Endothelial cell of umbilical vein (primary cell): ENCODE results near the gene ETNK1. TPM values are rescaled to one million over a fixed set of nuclear protein-coding genes. Genes with fewer than 3 reads are reported as not detected.

Experiments used
- BruUV-seq: library from RNA; stranded (reverse); fragments of 400-500 nt; replicated peaks from 2 replicates; lab custom pipeline; 2021; lab: Mats Ljungman, UMichigan
- CTCF ChIA-PET: fragments of 300-600, 350-600 bp; sonication (Branson Sonifier 250); formaldehyde crosslinking; loops from one replicate; lab custom pipeline; 2021; ENCODE audit warnings: antibody characterized with exemption, inconsistent platforms; lab: Charles Lee
- POLR2A ChIA-PET: fragments of 300-600, 350-600 bp; sonication (Branson Sonifier 250); formaldehyde crosslinking; loops from one replicate; lab custom pipeline; 2021; ENCODE audit warnings: antibody characterized with exemption, inconsistent platforms; lab: Charles Lee
- DNase-seq: peaks from one replicate; pipeline ENCODE4 v3.0.0-alpha.2; 2011; ENCODE audit warnings: low read depth, low spot score
- FAIRE-seq: peaks from 2 replicates; lab custom pipeline; 2011; peaks lifted over from hg19 to GRCh38; lab: Jason Lieb, UNC
- H2AFZ ChIP-seq: 2 replicates; pipeline ENCODE4 v1.6.0; 2012; ENCODE audit warnings: low read depth, low read length, control low read depth, inconsistent platforms
- H3K27ac ChIP-seq: 2 replicates; pipeline ENCODE4 v1.5.1; 2011; ENCODE audit warnings: low read depth, mild to moderate bottlenecking, control low read depth, low read length, moderate library complexity; ENCODE audit not compliant: insufficient read depth
- H3K27me3 ChIP-seq, 2 experiments: 2 replicates each; pipeline versions ENCODE4 v1.6.0 to v1.6.1; 2011; ENCODE audit warnings: low read length in 2 of 2, mixed read lengths in 1 of 2; ENCODE audit not compliant: control insufficient read depth in 2 of 2, insufficient read depth in 2 of 2
- H3K36me3 ChIP-seq, 2 experiments: 2 replicates in 1 of 2; 3 replicates in 1 of 2; pipeline ENCODE4 v1.5.1; 2011; ENCODE audit warnings: low read length in 2 of 2, mild to moderate bottlenecking in 1 of 2, moderate library complexity in 1 of 2; ENCODE audit not compliant: control insufficient read depth in 2 of 2, insufficient read depth in 2 of 2; ENCODE audit errors: extremely low read depth in 1 of 2
- H3K4me1 ChIP-seq: 3 replicates; pipeline ENCODE4 v1.5.1; 2011; ENCODE audit warnings: mild to moderate bottlenecking, low read length; ENCODE audit not compliant: control insufficient read depth, insufficient read depth; ENCODE audit errors: extremely low read depth
- H3K4me2 ChIP-seq: 2 replicates; pipeline ENCODE4 v1.6.1; 2011; ENCODE audit warnings: low read length, control low read depth, mixed read lengths; ENCODE audit not compliant: insufficient read depth
- H3K4me3 ChIP-seq, 3 experiments: fragments of 200-600 bp in 1 of 3; sonication (generic), shearing (Covaris generic) in 1 of 3; replicated peaks in 1 of 3; 2 replicates each; pipeline ENCODE4 v1.5.1; 2011 to 2016; ENCODE audit warnings: control low read depth in 3 of 3, low read length in 3 of 3, mild to moderate bottlenecking in 2 of 3, inconsistent platforms in 1 of 3, low read depth in 1 of 3, moderate library complexity in 1 of 3; ENCODE audit not compliant: insufficient read depth in 1 of 3
- H3K79me2 ChIP-seq: 2 replicates; pipeline ENCODE4 v1.6.0; 2012; ENCODE audit warnings: low read length, inconsistent platforms; ENCODE audit not compliant: control insufficient read depth, insufficient read depth
- H3K9ac ChIP-seq: replicated peaks from 2 replicates; pipeline ENCODE3; 2011; ENCODE audit warnings: low read length, control low read depth; ENCODE audit not compliant: insufficient read depth; ENCODE audit errors: extremely low read depth
- H3K9me1 ChIP-seq: replicated peaks from 3 replicates; pipeline ENCODE4 v1.6.0; 2011; ENCODE audit warnings: mild to moderate bottlenecking, low read length; ENCODE audit not compliant: control insufficient read depth, insufficient read depth; ENCODE audit errors: extremely low read depth
- H3K9me3 ChIP-seq: replicated peaks from 2 replicates; pipeline ENCODE4 v1.5.1; 2012; ENCODE audit warnings: low read length, inconsistent platforms; ENCODE audit not compliant: control insufficient read depth, insufficient read depth
- H4K20me1 ChIP-seq: replicated peaks from 2 replicates; pipeline ENCODE3; 2011; ENCODE audit warnings: mild to moderate bottlenecking, low read length; ENCODE audit not compliant: control insufficient read depth, insufficient read depth; ENCODE audit errors: extremely low read depth
- CTCF ChIP-seq, 2 donors: IDR thresholded peaks; 1 replicate in 1 of 2; 2 replicates in 1 of 2; pipeline ENCODE4 v1.5.1; 2011; ENCODE audit warnings: low read length in 2 of 2, mild to moderate bottlenecking in 2 of 2, moderate library complexity in 2 of 2, control low read depth in 1 of 2, inconsistent platforms in 1 of 2, low read depth in 1 of 2; ENCODE audit not compliant: insufficient read depth in 1 of 2; ENCODE audit errors: extremely low read depth in 1 of 2
- EZH2 ChIP-seq: IDR thresholded peaks from 2 replicates; pipeline ENCODE4 v1.6.1; 2012; ENCODE audit warnings: borderline replicate concordance, low read depth, mild to moderate bottlenecking, moderate library complexity, low read length, inconsistent platforms; ENCODE audit not compliant: severe bottlenecking
- FOS ChIP-seq: IDR thresholded peaks from 2 replicates; pipeline ENCODE4 v1.6.1; 2011; ENCODE audit warnings: mild to moderate bottlenecking, low read length, moderate library complexity, borderline replicate concordance; ENCODE audit not compliant: insufficient read depth
- GATA2 ChIP-seq: IDR thresholded peaks from 2 replicates; pipeline ENCODE4 v1.7.0; 2011; ENCODE audit warnings: low read depth, mild to moderate bottlenecking, moderate library complexity, mixed read lengths, low read length; ENCODE audit not compliant: insufficient read length, insufficient read depth
- JUN ChIP-seq: IDR thresholded peaks from 2 replicates; pipeline ENCODE4 v1.6.1; 2011; ENCODE audit warnings: borderline replicate concordance, low read depth; ENCODE audit not compliant: insufficient read length, insufficient read depth
- MAX ChIP-seq: IDR thresholded peaks from 2 replicates; pipeline ENCODE4 v1.6.1; 2011; ENCODE audit not compliant: insufficient read depth, insufficient read length
- MYC ChIP-seq: IDR thresholded peaks from one replicate; pipeline ENCODE4 v1.6.1; 2011; ENCODE audit warnings: mild to moderate bottlenecking, low read depth, low read length
- POLR2A ChIP-seq: IDR thresholded peaks from 2 replicates; pipeline ENCODE4 v1.6.1; 2012; ENCODE audit warnings: low read depth, mild to moderate bottlenecking, control low read depth, low read length
- POLR2AphosphoS5 ChIP-seq: IDR thresholded peaks from 2 replicates; pipeline ENCODE4 v1.6.1; 2012; ENCODE audit warnings: low read depth, mild to moderate bottlenecking, control low read depth, low read length, moderate library complexity; ENCODE audit not compliant: insufficient read depth
- dilution Hi-C: fragments of 300-500 bp; cut with MboI; formaldehyde crosslinking; loops from one replicate; pipeline ENCODE4 v1.15.0; 2019; ENCODE audit warnings: low sequenced_read_pairs; ENCODE audit not compliant: extremely low pct_ligation_motif_present
- intact Hi-C: fragments of 100-400 bp; cut with micrococcal nuclease; formaldehyde crosslinking; loops from one replicate; pipeline ENCODE4 v1.10.0; 2022
- polyA plus RNA-seq, 4 experiments: library from polyadenylated mRNA; depleted of rRNA in 3 of 4; stranded (reverse) in 3 of 4; unstranded in 1 of 4; fragments of >200 nt; gene quantifications; 2 replicates each; pipeline versions ENCODE4 v1.2.1 to v1.2.3, GENCODE V29; 2011 to 2012; ENCODE audit warnings: missing spikeins in 1 of 4
- total RNA-seq: library from RNA; stranded (reverse); gene quantifications from 2 replicates; pipeline ENCODE4 v1.2.3, GENCODE V29; 2021

The ETNK1 gene
- total and polyA plus RNA-seq, 2 donors (not counting 3 experiments of a cell fraction or from before 2014, with no cell fraction given) = 11.4 to 68.4 TPM

GRCh38 chr12:22683131-22683530 is 58.2 kb downstream of the ETNK1 start:
- intact Hi-C loops = loop anchor here (10.0 kb wide), 4 partner anchors 172 to 522 kb away; no protein-coding TSS in a partner anchor

More at GRCh38 chr12:22683131-22683530, 58.2 kb downstream of the ETNK1 start:
- Histone ChIP-seq H3K9me1 (no peaks in the 10 kb centered on the region), H3K9ac (no peak overlapping the region), H3K9me3 (no peaks in the 10 kb centered on the region), H4K20me1 (no peaks in the 10 kb centered on the region), H3K27me3 (no peaks in the 10 kb centered on the region), H3K4me2 (no peak overlapping the region), H2AFZ (no peak overlapping the region), H3K27ac (no peak overlapping the region), H3K79me2 (no peaks in the 10 kb centered on the region), H3K4me1 (peaks cover 14% of the 10 kb centered on the region), H3K4me3 (no peak overlapping the region), H3K36me3 (peaks cover 6% of the 10 kb centered on the region in 2 experiments)
- ChIA-PET POLR2A (no interaction called here), CTCF (interaction anchor here (7.2 kb wide), 1 partner anchor 10 kb away, joined by 72 read pairs; no protein-coding TSS in a partner anchor)
- BruUV-seq = no TSS peak
- DNase-seq = no peak
- dilution Hi-C loops = no loop called here
- no peak for FAIRE-seq
- TF ChIP-seq POLR2A (no peak), MYC (no peak), JUN (no peak), MAX (no peak), POLR2AphosphoS5 (no peak), FOS (no peak), EZH2 (no peak), CTCF (IDR thresholded peaks at IDR 0.05; ENCODE audit: extremely low read depth in 1 of 2, insufficient read depth in 1 of 2, low read depth in 1 of 2, low read length in 2 of 2) (no peak), GATA2 (no peak)
